ENCODE measurements around the gene PINLYP.

DNA sequence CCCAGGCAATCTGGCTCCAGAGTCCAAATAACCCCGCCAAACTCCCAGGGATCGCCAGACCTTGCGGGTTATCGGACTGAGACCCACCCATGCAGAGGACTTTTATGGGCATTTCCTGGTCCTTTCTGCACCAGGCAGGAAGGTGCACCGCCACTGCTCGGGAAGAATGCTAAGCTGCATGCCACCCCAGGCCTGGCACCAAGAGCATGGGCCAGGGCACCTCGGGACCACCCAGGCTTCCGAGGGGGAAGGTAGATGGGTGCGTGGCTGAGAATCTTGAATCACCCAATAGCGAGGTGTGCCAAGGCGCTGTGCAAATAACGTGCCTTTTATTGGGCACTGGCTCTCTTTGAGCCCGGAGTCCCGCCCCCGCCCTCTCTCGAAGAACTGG, 43.0 kb upstream of the PINLYP start:
- TF ChIP-seq POLR2A (IDR thresholded peaks at IDR 0.05; ENCODE audit: extremely low read depth, insufficient read length) = no peak
- TF ChIP-seq, protein P1, sequence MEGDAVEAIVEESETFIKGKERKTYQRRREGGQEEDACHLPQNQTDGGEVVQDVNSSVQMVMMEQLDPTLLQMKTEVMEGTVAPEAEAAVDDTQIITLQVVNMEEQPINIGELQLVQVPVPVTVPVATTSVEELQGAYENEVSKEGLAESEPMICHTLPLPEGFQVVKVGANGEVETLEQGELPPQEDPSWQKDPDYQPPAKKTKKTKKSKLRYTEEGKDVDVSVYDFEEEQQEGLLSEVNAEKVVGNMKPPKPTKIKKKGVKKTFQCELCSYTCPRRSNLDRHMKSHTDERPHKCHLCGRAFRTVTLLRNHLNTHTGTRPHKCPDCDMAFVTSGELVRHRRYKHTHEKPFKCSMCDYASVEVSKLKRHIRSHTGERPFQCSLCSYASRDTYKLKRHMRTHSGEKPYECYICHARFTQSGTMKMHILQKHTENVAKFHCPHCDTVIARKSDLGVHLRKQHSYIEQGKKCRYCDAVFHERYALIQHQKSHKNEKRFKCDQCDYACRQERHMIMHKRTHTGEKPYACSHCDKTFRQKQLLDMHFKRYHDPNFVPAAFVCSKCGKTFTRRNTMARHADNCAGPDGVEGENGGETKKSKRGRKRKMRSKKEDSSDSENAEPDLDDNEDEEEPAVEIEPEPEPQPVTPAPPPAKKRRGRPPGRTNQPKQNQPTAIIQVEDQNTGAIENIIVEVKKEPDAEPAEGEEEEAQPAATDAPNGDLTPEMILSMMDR (IDR thresholded peaks at IDR 0.05; ENCODE audit: low read depth, low read length) = no peak
